ENCODE data around the gene KLK7.

DNA sequence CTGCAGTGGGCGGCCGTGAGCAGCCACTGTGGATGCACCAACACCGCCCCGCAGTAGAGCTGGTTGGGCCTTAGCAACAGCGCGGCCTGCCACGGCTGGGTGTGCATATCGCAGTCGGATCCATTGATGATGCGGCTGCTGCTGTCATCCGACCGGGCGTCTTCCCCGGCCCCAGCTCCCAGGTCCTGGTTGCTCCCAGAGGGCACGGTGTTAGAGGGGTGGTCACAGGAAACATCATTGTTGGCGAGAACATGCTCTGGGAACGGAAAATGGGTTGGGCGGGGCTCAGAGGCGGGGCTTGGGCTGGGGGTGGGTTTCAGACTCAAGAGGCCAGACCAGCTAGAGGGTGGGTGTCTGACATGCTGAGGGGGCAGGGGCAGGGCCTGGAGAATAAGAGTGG lies 33.9 kb downstream of the KLK7 start:
- no peak for TF ChIP-seq POLR2A (IDR thresholded peaks at IDR 0.05)
- TF ChIP-seq, protein P1, sequence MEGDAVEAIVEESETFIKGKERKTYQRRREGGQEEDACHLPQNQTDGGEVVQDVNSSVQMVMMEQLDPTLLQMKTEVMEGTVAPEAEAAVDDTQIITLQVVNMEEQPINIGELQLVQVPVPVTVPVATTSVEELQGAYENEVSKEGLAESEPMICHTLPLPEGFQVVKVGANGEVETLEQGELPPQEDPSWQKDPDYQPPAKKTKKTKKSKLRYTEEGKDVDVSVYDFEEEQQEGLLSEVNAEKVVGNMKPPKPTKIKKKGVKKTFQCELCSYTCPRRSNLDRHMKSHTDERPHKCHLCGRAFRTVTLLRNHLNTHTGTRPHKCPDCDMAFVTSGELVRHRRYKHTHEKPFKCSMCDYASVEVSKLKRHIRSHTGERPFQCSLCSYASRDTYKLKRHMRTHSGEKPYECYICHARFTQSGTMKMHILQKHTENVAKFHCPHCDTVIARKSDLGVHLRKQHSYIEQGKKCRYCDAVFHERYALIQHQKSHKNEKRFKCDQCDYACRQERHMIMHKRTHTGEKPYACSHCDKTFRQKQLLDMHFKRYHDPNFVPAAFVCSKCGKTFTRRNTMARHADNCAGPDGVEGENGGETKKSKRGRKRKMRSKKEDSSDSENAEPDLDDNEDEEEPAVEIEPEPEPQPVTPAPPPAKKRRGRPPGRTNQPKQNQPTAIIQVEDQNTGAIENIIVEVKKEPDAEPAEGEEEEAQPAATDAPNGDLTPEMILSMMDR (IDR thresholded peaks at IDR 0.05), result no peak

Measured in esophagus squamous epithelium (tissue), 4 donors.